GM23248 (cell line): Measurements from ENCODE around the gene PHYH. TPM values are rescaled to one million over a fixed set of nuclear protein-coding genes. Genes with fewer than 3 reads are reported as not detected.

Experiments
- DNase-seq: peaks from one replicate; pipeline ENCODE4 v3.0.0-alpha.2; 2015
- H2AFZ ChIP-seq: fragments of 200-600 bp; sonication (generic); 2 replicates; pipeline ENCODE4 v1.6.1; 2016; ENCODE audit warnings: antibody characterized with exemption
- H3F3A ChIP-seq: fragments of 200-600 bp; sonication (generic); 2 replicates; pipeline ENCODE4 v1.6.1; 2016; ENCODE audit warnings: mild to moderate bottlenecking, antibody characterized with exemption, mixed run types; ENCODE audit not compliant: insufficient read depth
- H3K27ac ChIP-seq: fragments of 200-600 bp; sonication (generic); 2 replicates; pipeline ENCODE4 v1.5.1; 2016; ENCODE audit warnings: mild to moderate bottlenecking
- H3K27me3 ChIP-seq: fragments of 200-600 bp; sonication (generic); replicated peaks from 2 replicates; pipeline ENCODE4 v1.6.1; 2016; ENCODE audit warnings: mild to moderate bottlenecking; ENCODE audit not compliant: insufficient read depth
- H3K36me3 ChIP-seq: fragments of 200-600 bp; sonication (generic); 2 replicates; pipeline ENCODE4 v1.6.1; 2016; ENCODE audit warnings: low read depth, mild to moderate bottlenecking
- H3K4me1 ChIP-seq: fragments of 200-600 bp; sonication (generic); 2 replicates; pipeline ENCODE4 v1.6.1; 2016; ENCODE audit warnings: mild to moderate bottlenecking; ENCODE audit not compliant: insufficient read depth
- H3K4me2 ChIP-seq: fragments of 200-600 bp; sonication (generic); one replicate; pipeline ENCODE4 v1.6.1; 2016; ENCODE audit warnings: mild to moderate bottlenecking; ENCODE audit not compliant: unreplicated experiment
- H3K4me3 ChIP-seq: fragments of 200-600 bp; sonication (generic); 2 replicates; pipeline ENCODE4 v1.5.1; 2016; ENCODE audit warnings: mild to moderate bottlenecking
- H3K79me2 ChIP-seq: fragments of 200-600 bp; sonication (generic); 2 replicates; pipeline ENCODE4 v1.6.1; 2016; ENCODE audit warnings: mild to moderate bottlenecking; ENCODE audit not compliant: insufficient read depth
- H3K9ac ChIP-seq: fragments of 200-600 bp; sonication (generic); 2 replicates; pipeline ENCODE4 v1.6.1; 2016; ENCODE audit warnings: mild to moderate bottlenecking
- H3K9me2 ChIP-seq: fragments of 200-600 bp; sonication (generic); 2 replicates; pipeline ENCODE4 v1.6.1; 2016; ENCODE audit warnings: mixed run types, mild to moderate bottlenecking, moderate library complexity; ENCODE audit not compliant: insufficient read depth
- H3K9me3 ChIP-seq: fragments of 200-600 bp; sonication (generic); one replicate; pipeline ENCODE4 v1.6.1; 2017; ENCODE audit warnings: low read depth
- H4K20me1 ChIP-seq: fragments of 200-600 bp; sonication (generic); 2 replicates; pipeline ENCODE4 v1.6.0; 2016; ENCODE audit not compliant: insufficient read depth
- EZH2 ChIP-seq: fragments of 200-600 bp; sonication (generic); IDR thresholded peaks from 2 replicates; pipeline ENCODE4 v1.6.1; 2018; ENCODE audit warnings: antibody characterized with exemption, mild to moderate bottlenecking; ENCODE audit not compliant: insufficient read depth, poor library complexity, severe bottlenecking
- EZH2phosphoT487 ChIP-seq: fragments of 200-600 bp; sonication (generic); IDR thresholded peaks from 2 replicates; pipeline ENCODE4 v1.6.1; 2018; ENCODE audit warnings: antibody characterized with exemption, moderate library complexity, mild to moderate bottlenecking, low read depth; ENCODE audit not compliant: insufficient read depth
- WGBS, 2 experiments: methylation state at CpG; one replicate each; pipeline ENCODE4 v1.1.6; 2015 to 2017; ENCODE audit warnings: low lambda C conversion rate in 2 of 2, low coverage in 1 of 2; ENCODE audit errors: missing lambda C conversion rate in 2 of 2; 5-methylcytosine and 5-hydroxymethylcytosine counted together
- in situ Hi-C: fragments of 300-500 bp; cut with MboI; formaldehyde crosslinking; loops from 2 replicates; pipeline ENCODE4 v1.15.0; 2020
- polyA plus RNA-seq: library from polyadenylated mRNA; unstranded; fragments of >200 nt; fragmentation: Nextera tagmentation; extraction: Ambion mirVana; gene quantifications from 2 replicates; pipeline ENCODE4 v1.2.1, GENCODE V29; 2016
- total RNA-seq: library from RNA; depleted of rRNA; stranded (reverse); fragments of >200 nt; shearing (Covaris generic); gene quantifications from 2 replicates; pipeline ENCODE4 v1.2.3, GENCODE V29; 2014

Gene PHYH
- total and polyA plus RNA-seq, 2 experiments from 2014 or later: 19.1 to 29.7 TPM

- TF ChIP-seq EZH2phosphoT487: no peak
- H3K79me2 ChIP-seq: no peaks in the 10 kb centered on the region
- H3K4me3 ChIP-seq: no peak overlapping the region
- H3F3A ChIP-seq: 0 out of 2 replicates have a peak, but pooled peaks cover 5% of the 10 kb centered on the region
- H3K9me3 ChIP-seq: no peaks in the 10 kb centered on the region
- H3K36me3 ChIP-seq: no peaks in the 10 kb centered on the region
- H3K4me1 ChIP-seq: peaks cover 8% of the 10 kb centered on the region; the same call in 1 of the 2 replicates
- H3K4me2 ChIP-seq: no peak overlapping the region
- H3K27ac ChIP-seq: no peak overlapping the region
- in situ Hi-C loops: no loop called here
- H3K27me3 ChIP-seq: no peaks in the 10 kb centered on the region
- no peaks in the 10 kb centered on the region for H3K9me2 ChIP-seq
- no peak for DNase-seq
- 69 to 78% methylated on average over 7 of the region's 7 CpGs for WGBS, 2 experiments
- H3K9ac ChIP-seq: no peak overlapping the region
- H4K20me1 ChIP-seq: no peaks in the 10 kb centered on the region
- H2AFZ ChIP-seq: no peak overlapping the region
Measured at GRCh38 chr10:13310518-13311176, 10.8 kb upstream of the PHYH start.

- H3K4me2 ChIP-seq: no peak overlapping the region
- H3K27me3 ChIP-seq: no peaks in the 10 kb centered on the region
- no peaks in the 10 kb centered on the region for H3K9me2 ChIP-seq
- no peaks in the 10 kb centered on the region for H3K79me2 ChIP-seq
- no peak for DNase-seq
- 0 out of 2 replicates have a peak, but pooled peaks cover 5% of the 10 kb centered on the region for H3F3A ChIP-seq
- no peak overlapping the region for H2AFZ ChIP-seq
- TF ChIP-seq EZH2 (no peak), EZH2phosphoT487 (no peak)
- H4K20me1 ChIP-seq: no peaks in the 10 kb centered on the region
- H3K27ac ChIP-seq: no peak overlapping the region
- in situ Hi-C loops: no loop called here
- H3K4me3 ChIP-seq: no peak overlapping the region
- WGBS, 2 experiments: 93 to 98% methylated on average over 2 of the region's 2 CpGs
- H3K9me3 ChIP-seq: no peaks in the 10 kb centered on the region
- no peaks in the 10 kb centered on the region for H3K36me3 ChIP-seq
- H3K4me1 ChIP-seq: peaks cover 8% of the 10 kb centered on the region; the same call in 1 of the 2 replicates
- no peak overlapping the region for H3K9ac ChIP-seq
Measured at GRCh38 chr10:13309792-13310191, 9.9 kb upstream of the PHYH start.

- no peak overlapping the region for H3K9ac ChIP-seq
- H3K4me2 ChIP-seq: no peak overlapping the region
- no peak overlapping the region for H3K27ac ChIP-seq
- peaks cover 8% of the 10 kb centered on the region; the same call in 1 of the 2 replicates for H3K4me1 ChIP-seq
- H3K27me3 ChIP-seq: no peaks in the 10 kb centered on the region
- no peaks in the 10 kb centered on the region for H3K9me3 ChIP-seq
- no peak overlapping the region for H2AFZ ChIP-seq
- no peaks in the 10 kb centered on the region for H3K9me2 ChIP-seq
- in situ Hi-C loops: no loop called here
- DNase-seq: no peak
- no peaks in the 10 kb centered on the region for H3K36me3 ChIP-seq
- 0 out of 2 replicates have a peak, but pooled peaks cover 5% of the 10 kb centered on the region for H3F3A ChIP-seq
- WGBS, 2 experiments: 88% methylated on average over 6 of the region's 6 CpGs
- no peaks in the 10 kb centered on the region for H3K79me2 ChIP-seq
- no peak overlapping the region for H3K4me3 ChIP-seq
- TF ChIP-seq EZH2phosphoT487 (no peak), EZH2 (no peak)
- no peaks in the 10 kb centered on the region for H4K20me1 ChIP-seq
Measured at GRCh38 chr10:13308096-13308495, 8.2 kb upstream of the PHYH start.

- Histone ChIP-seq H3K9ac (no peak overlapping the region), H3K9me3 (no peaks in the 10 kb centered on the region), H3K27ac (no peak overlapping the region), H3K79me2 (no peaks in the 10 kb centered on the region), H4K20me1 (no peaks in the 10 kb centered on the region), H3K4me1 (peaks cover 7% of the 10 kb centered on the region; the same call in 1 of the 2 replicates), H3K27me3 (no peaks in the 10 kb centered on the region), H3F3A (peaks cover 9% of the 10 kb centered on the region; the same call in 1 of the 2 replicates), H3K36me3 (no peaks in the 10 kb centered on the region), H3K9me2 (no peaks in the 10 kb centered on the region), H3K4me2 (no peak overlapping the region), H2AFZ (no peak overlapping the region), H3K4me3 (no peak overlapping the region)
- in situ Hi-C loops: no loop called here
- no peak for DNase-seq
- WGBS, 2 experiments: 74% methylated on average over 6 of the region's 6 CpGs
- TF ChIP-seq EZH2 (no peak), EZH2phosphoT487 (no peak)
Measured at GRCh38 chr10:13306103-13306502, 6.2 kb upstream of the PHYH start.
